Smooth muscle cell (in vitro differentiated cells): Measurements from ENCODE around the gene SIL1. TPM values are rescaled to one million over a fixed set of nuclear protein-coding genes. Genes with fewer than 3 reads are reported as not detected.

ENCODE experiments used
- DNase-seq: peaks from one replicate; lab custom pipeline; 2025; ENCODE audit not compliant: unreplicated experiment; lab: John Stamatoyannopoulos, UW
- H2AFZ ChIP-seq: fragments of 200-600 bp; sonication (generic); 2 replicates; pipeline ENCODE4 v1.6.0; 2016; ENCODE audit warnings: antibody characterized with exemption, low read depth, mild to moderate bottlenecking
- H3F3A ChIP-seq: fragments of 200-600 bp; sonication (generic); 2 replicates; pipeline ENCODE4 v1.6.0; 2017; ENCODE audit warnings: antibody characterized with exemption, low read depth
- H3K27ac ChIP-seq: fragments of 200-600 bp; sonication (generic); 2 replicates; pipeline ENCODE4 v1.5.1; 2016; ENCODE audit warnings: low read depth, mild to moderate bottlenecking
- H3K27me3 ChIP-seq: fragments of 200-600 bp; sonication (generic); 2 replicates; pipeline ENCODE4 v1.6.1; 2016; ENCODE audit warnings: low read depth, mild to moderate bottlenecking
- H3K36me3 ChIP-seq: fragments of 200-600 bp; sonication (generic); 2 replicates; pipeline ENCODE4 v1.5.1; 2016; ENCODE audit warnings: low read depth
- H3K4me1 ChIP-seq: fragments of 200-600 bp; sonication (generic); 2 replicates; pipeline ENCODE4 v1.5.1; 2016; ENCODE audit warnings: low read depth
- H3K4me2 ChIP-seq: fragments of 200-600 bp; sonication (generic); 2 replicates; pipeline ENCODE4 v1.6.0; 2016; ENCODE audit warnings: mild to moderate bottlenecking
- H3K4me3 ChIP-seq: fragments of 200-600 bp; sonication (generic); 2 replicates; pipeline ENCODE4 v1.5.1; 2016; ENCODE audit warnings: mild to moderate bottlenecking
- H3K79me2 ChIP-seq: fragments of 200-600 bp; sonication (generic); 2 replicates; pipeline ENCODE4 v1.6.0; 2016; ENCODE audit warnings: low read depth, mild to moderate bottlenecking
- H3K9ac ChIP-seq: fragments of 200-600 bp; sonication (generic); 2 replicates; pipeline ENCODE4 v1.6.0; 2016; ENCODE audit warnings: low read depth
- H3K9me3 ChIP-seq: fragments of 200-600 bp; sonication (generic); replicated peaks from 2 replicates; pipeline ENCODE4 v1.5.1; 2016; ENCODE audit warnings: low read depth
- H4K20me1 ChIP-seq: fragments of 200-600 bp; sonication (generic); 2 replicates; pipeline ENCODE4 v1.6.0; 2016; ENCODE audit warnings: low read depth
- CTCF ChIP-seq: fragments of 200-600 bp; sonication (generic); IDR thresholded peaks from 2 replicates; pipeline ENCODE4 v1.5.1; 2017; ENCODE audit warnings: borderline replicate concordance, mild to moderate bottlenecking, antibody characterized with exemption; ENCODE audit not compliant: insufficient read depth, poor library complexity, severe bottlenecking
- WGBS: methylation state at CpG from one replicate; pipeline ENCODE4 v1.1.7; 2016; ENCODE audit warnings: low lambda C conversion rate; 5-methylcytosine and 5-hydroxymethylcytosine counted together
- polyA plus RNA-seq: library from polyadenylated mRNA; unstranded; fragments of >200 nt; fragmentation: Nextera tagmentation; extraction: Ambion mirVana; gene quantifications from 2 replicates; pipeline ENCODE4 v1.2.1, GENCODE V29; 2016
- total RNA-seq: library from RNA; depleted of rRNA; stranded (reverse); fragments of >200 nt; gene quantifications from 2 replicates; pipeline ENCODE4 v1.2.3, GENCODE V29; 2014

SIL1 gene
- total and polyA plus RNA-seq, 2 experiments from 2014 or later = 45.5 to 119 TPM

- no peak overlapping the region for H2AFZ ChIP-seq
- no peaks in the 10 kb centered on the region for H3K27me3 ChIP-seq
- peaks cover 27% of the 10 kb centered on the region for H4K20me1 ChIP-seq
- no peak for DNase-seq
- H3K27ac ChIP-seq = no peak overlapping the region
- H3K9me3 ChIP-seq = no peaks in the 10 kb centered on the region
- H3K36me3 ChIP-seq = no peaks in the 10 kb centered on the region
- no peak overlapping the region for H3K9ac ChIP-seq
- H3K79me2 ChIP-seq = peaks cover 2% of the 10 kb centered on the region
- no peak overlapping the region for H3K4me2 ChIP-seq
- no peak overlapping the region for H3K4me3 ChIP-seq
- no peaks in the 10 kb centered on the region for H3F3A ChIP-seq
- no peak for TF ChIP-seq CTCF
- 89% methylated on average over 1 of the region's 1 CpG for WGBS
- H3K4me1 ChIP-seq = no peaks in the 10 kb centered on the region
Measured at GRCh38 chr5:139068494-139069151, 129.5 kb downstream of the SIL1 start.

DNA sequence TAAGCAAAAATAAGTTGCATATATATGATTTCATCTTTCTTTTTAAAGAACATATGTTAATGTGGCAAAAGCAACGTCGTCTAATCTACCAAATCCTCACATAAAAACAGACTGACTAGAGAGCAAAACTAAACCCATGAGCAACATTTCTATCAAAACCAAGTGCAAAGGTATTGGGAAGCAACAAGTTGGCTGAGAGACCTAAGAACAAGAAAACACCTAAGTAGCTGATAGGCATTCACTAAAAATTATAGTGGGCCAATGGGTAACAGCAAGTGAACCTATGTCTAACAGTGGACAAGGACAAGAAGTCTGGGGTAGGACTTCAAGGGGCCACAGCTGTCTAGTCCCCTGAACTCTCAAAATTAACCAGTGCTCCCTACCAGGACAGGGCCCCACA, 130.1 kb downstream of the SIL1 start:
- Histone ChIP-seq H3K9ac (no peak overlapping the region), H3K4me2 (no peak overlapping the region), H3K9me3 (no peaks in the 10 kb centered on the region), H3K79me2 (peaks cover under 1% of the 10 kb centered on the region), H3K27ac (no peak overlapping the region), H2AFZ (no peak overlapping the region), H3F3A (no peaks in the 10 kb centered on the region), H3K4me1 (no peaks in the 10 kb centered on the region), H3K36me3 (no peaks in the 10 kb centered on the region), H4K20me1 (peaks cover 21% of the 10 kb centered on the region), H3K4me3 (no peak overlapping the region), H3K27me3 (no peaks in the 10 kb centered on the region)
- no peak for DNase-seq
- whole genome bisulfite sequencing = 77% methylated on average over 2 of the region's 2 CpGs
- no peak for TF ChIP-seq CTCF

- no peak overlapping the region for H3K27ac ChIP-seq
- H3K4me3 ChIP-seq = no peak overlapping the region
- no peaks in the 10 kb centered on the region for H3K9me3 ChIP-seq
- H3K4me1 ChIP-seq = peaks cover 20% of the 10 kb centered on the region
- no peaks in the 10 kb centered on the region for H3K36me3 ChIP-seq
- no peaks in the 10 kb centered on the region for H3K27me3 ChIP-seq
- no peak for DNase-seq
- H4K20me1 ChIP-seq = peaks cover 16% of the 10 kb centered on the region
- peaks cover 4% of the 10 kb centered on the region for H3K79me2 ChIP-seq
- H3K9ac ChIP-seq = no peak overlapping the region
- H3K4me2 ChIP-seq = no peak overlapping the region
- no peaks in the 10 kb centered on the region for H3F3A ChIP-seq
- H2AFZ ChIP-seq = no peak overlapping the region
- TF ChIP-seq CTCF = no peak
Measured at GRCh38 chr5:139065306-139065705, 132.9 kb downstream of the SIL1 start.

- no peaks in the 10 kb centered on the region for H3F3A ChIP-seq
- H3K4me1 ChIP-seq = peaks cover 20% of the 10 kb centered on the region
- 92% methylated on average over 2 of the region's 2 CpGs for WGBS
- DNase-seq = no peak
- TF ChIP-seq CTCF = no peak
- H3K79me2 ChIP-seq = peaks cover 4% of the 10 kb centered on the region
- H3K27me3 ChIP-seq = no peaks in the 10 kb centered on the region
- no peaks in the 10 kb centered on the region for H3K9me3 ChIP-seq
- H3K4me2 ChIP-seq = no peak overlapping the region
- H3K4me3 ChIP-seq = no peak overlapping the region
- H3K27ac ChIP-seq = no peak overlapping the region
- no peak overlapping the region for H2AFZ ChIP-seq
- peaks cover 12% of the 10 kb centered on the region for H4K20me1 ChIP-seq
- H3K9ac ChIP-seq = no peak overlapping the region
- no peaks in the 10 kb centered on the region for H3K36me3 ChIP-seq
Measured at GRCh38 chr5:139064613-139065012, 133.6 kb downstream of the SIL1 start.
